Neural progenitor cell (in vitro differentiated cells): ENCODE data around the gene CACYBP. TPM values are rescaled to one million over a fixed set of nuclear protein-coding genes. Genes with fewer than 3 reads are reported as not detected.
"Not testable (repeated sequence)": the region's sequence is repeated elsewhere in the genome, so short reads cannot be mapped to it uniquely, and the experiment has no call there.

Experiments
- DNase-seq: peaks from one replicate; pipeline ENCODE4 v3.0.0-alpha.2; 2016; ENCODE audit warnings: low spot score
- H2AFZ ChIP-seq: fragments of 200-600 bp; sonication (generic); replicated peaks from 2 replicates; pipeline ENCODE4 v1.6.1; 2016; ENCODE audit warnings: antibody characterized with exemption
- H3F3A ChIP-seq: fragments of 200-600 bp; sonication (generic); 2 replicates; pipeline ENCODE4 v1.6.1; 2016; ENCODE audit warnings: antibody characterized with exemption, low read depth
- H3K27ac ChIP-seq: fragments of 200-600 bp; sonication (generic); 2 replicates; pipeline ENCODE4 v1.5.1; 2016; ENCODE audit warnings: mild to moderate bottlenecking
- H3K27me3 ChIP-seq: fragments of 200-600 bp; sonication (generic); 2 replicates; pipeline ENCODE4 v1.6.1; 2016; ENCODE audit warnings: mild to moderate bottlenecking, moderate library complexity
- H3K36me3 ChIP-seq: fragments of 200-600 bp; sonication (generic); 2 replicates; pipeline ENCODE4 v1.5.1; 2016
- H3K4me1 ChIP-seq: fragments of 200-600 bp; sonication (generic); 2 replicates; pipeline ENCODE4 v1.6.1; 2016; ENCODE audit warnings: mixed run types
- H3K4me2 ChIP-seq: fragments of 200-600 bp; sonication (generic); 2 replicates; pipeline ENCODE4 v1.6.1; 2016
- H3K4me3 ChIP-seq: fragments of 200-600 bp; sonication (generic); 2 replicates; pipeline ENCODE4 v1.5.1; 2016
- H3K79me2 ChIP-seq: fragments of 200-600 bp; sonication (generic); 2 replicates; pipeline ENCODE4 v1.6.1; 2016; ENCODE audit warnings: low read depth
- H3K9ac ChIP-seq: fragments of 200-600 bp; sonication (generic); 2 replicates; pipeline ENCODE4 v1.6.1; 2016
- H3K9me3 ChIP-seq: fragments of 200-600 bp; sonication (generic); 2 replicates; pipeline ENCODE4 v1.5.1; 2016; ENCODE audit warnings: low read depth
- H4K20me1 ChIP-seq: fragments of 200-600 bp; sonication (generic); 2 replicates; pipeline ENCODE4 v1.6.1; 2016; ENCODE audit warnings: low read depth
- H3K27ac Mint-ChIP-seq: 3 replicates; pipeline ENCODE4 v1.8.0; 2021; ENCODE audit warnings: mixed read lengths
- H3K27me3 Mint-ChIP-seq: 2 replicates; pipeline ENCODE4 v1.8.0; 2022; ENCODE audit warnings: low read depth, mild to moderate bottlenecking, inconsistent platforms, moderate library complexity, mixed read lengths; ENCODE audit not compliant: insufficient read depth
- H3K36me3 Mint-ChIP-seq: 3 replicates; pipeline ENCODE4 v1.8.0; 2021; ENCODE audit warnings: mixed read lengths
- H3K4me1 Mint-ChIP-seq: 3 replicates; pipeline ENCODE4 v1.8.0; 2021; ENCODE audit warnings: mixed read lengths
- H3K4me3 Mint-ChIP-seq: 3 replicates; pipeline ENCODE4 v1.8.0; 2021; ENCODE audit warnings: mild to moderate bottlenecking, moderate library complexity, mixed read lengths
- H3K9me3 Mint-ChIP-seq: 3 replicates; pipeline ENCODE4 v1.8.0; 2020; ENCODE audit warnings: mixed read lengths
- EZH2 ChIP-seq: fragments of 200-600 bp; sonication (generic); IDR thresholded peaks from 2 replicates; pipeline ENCODE4 v1.6.1; 2017; ENCODE audit warnings: antibody characterized with exemption, mild to moderate bottlenecking, moderate library complexity
- EZH2phosphoT487 ChIP-seq: fragments of 200-600 bp; sonication (generic); IDR thresholded peaks from 2 replicates; pipeline ENCODE4 v1.6.1; 2017; ENCODE audit warnings: antibody characterized with exemption
- total RNA-seq: library from RNA; depleted of rRNA; stranded (reverse); fragments of >200 nt; gene quantifications from 2 replicates; pipeline ENCODE4 v1.2.3, GENCODE V29; 2015; ENCODE audit warnings: low replicate concordance
- TF ChIP-seq, protein P1 (sequence below): fragments of 200-600 bp; sonication (generic); IDR thresholded peaks from 2 replicates; pipeline ENCODE4 v1.5.1; 2017; ENCODE audit warnings: antibody characterized with exemption, mild to moderate bottlenecking

The CACYBP gene
- total RNA-seq, 1 donor from 2014 or later: 166 TPM

DNA sequence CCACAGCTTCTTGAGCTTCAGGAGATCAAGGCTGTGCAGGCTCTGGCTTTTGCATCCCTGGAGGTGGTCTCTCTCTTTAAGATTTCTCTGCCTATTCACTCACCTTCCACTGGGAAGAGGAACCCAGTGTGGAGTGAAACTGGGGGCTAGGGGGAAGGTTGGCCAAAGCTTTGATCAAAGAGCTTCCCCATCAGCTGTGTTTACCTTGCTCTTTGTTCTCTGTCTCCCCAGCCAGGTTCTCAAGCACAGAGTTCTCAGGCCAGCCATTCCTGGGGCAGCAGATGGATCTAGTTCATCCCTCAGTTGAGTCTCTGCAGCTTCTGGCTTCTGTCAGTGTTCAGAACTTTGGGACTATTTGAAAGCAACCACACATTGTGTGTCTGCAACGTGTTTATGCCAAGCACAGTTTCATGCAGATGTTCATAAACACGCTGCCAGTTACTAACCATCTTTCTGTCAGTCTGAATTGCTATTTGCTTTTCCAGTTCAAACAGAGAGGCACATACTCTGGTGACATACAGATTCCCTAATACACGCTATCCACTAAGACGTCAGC, 40.7 kb downstream of the CACYBP start:
- no peaks in the 10 kb centered on the region for H3K27me3 Mint-ChIP-seq
- Histone ChIP-seq H3K4me1 (peaks cover 8% of the 10 kb centered on the region), H3K4me3 (no peak overlapping the region), H3K27me3 (no peaks in the 10 kb centered on the region), H3K36me3 (no peaks in the 10 kb centered on the region), H3K9me3 (no peaks in the 10 kb centered on the region), H3K4me2 (no peak overlapping the region), H4K20me1 (no peaks in the 10 kb centered on the region), H3K27ac (no peak overlapping the region), H2AFZ (no peak overlapping the region), H3F3A (no peaks in the 10 kb centered on the region), H3K79me2 (no peaks in the 10 kb centered on the region), H3K9ac (no peak overlapping the region)
- H3K4me1 Mint-ChIP-seq: peaks cover 14% of the 10 kb centered on the region
- no peak overlapping the region for H3K27ac Mint-ChIP-seq
- H3K9me3 Mint-ChIP-seq: peaks cover 13% of the 10 kb centered on the region
- TF ChIP-seq EZH2phosphoT487 (no peak), EZH2 (no peak)
- TF ChIP-seq, protein P1, sequence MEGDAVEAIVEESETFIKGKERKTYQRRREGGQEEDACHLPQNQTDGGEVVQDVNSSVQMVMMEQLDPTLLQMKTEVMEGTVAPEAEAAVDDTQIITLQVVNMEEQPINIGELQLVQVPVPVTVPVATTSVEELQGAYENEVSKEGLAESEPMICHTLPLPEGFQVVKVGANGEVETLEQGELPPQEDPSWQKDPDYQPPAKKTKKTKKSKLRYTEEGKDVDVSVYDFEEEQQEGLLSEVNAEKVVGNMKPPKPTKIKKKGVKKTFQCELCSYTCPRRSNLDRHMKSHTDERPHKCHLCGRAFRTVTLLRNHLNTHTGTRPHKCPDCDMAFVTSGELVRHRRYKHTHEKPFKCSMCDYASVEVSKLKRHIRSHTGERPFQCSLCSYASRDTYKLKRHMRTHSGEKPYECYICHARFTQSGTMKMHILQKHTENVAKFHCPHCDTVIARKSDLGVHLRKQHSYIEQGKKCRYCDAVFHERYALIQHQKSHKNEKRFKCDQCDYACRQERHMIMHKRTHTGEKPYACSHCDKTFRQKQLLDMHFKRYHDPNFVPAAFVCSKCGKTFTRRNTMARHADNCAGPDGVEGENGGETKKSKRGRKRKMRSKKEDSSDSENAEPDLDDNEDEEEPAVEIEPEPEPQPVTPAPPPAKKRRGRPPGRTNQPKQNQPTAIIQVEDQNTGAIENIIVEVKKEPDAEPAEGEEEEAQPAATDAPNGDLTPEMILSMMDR: no peak
- no peak for DNase-seq
- H3K36me3 Mint-ChIP-seq: no peaks in the 10 kb centered on the region
- H3K4me3 Mint-ChIP-seq: no peak overlapping the region

DNA sequence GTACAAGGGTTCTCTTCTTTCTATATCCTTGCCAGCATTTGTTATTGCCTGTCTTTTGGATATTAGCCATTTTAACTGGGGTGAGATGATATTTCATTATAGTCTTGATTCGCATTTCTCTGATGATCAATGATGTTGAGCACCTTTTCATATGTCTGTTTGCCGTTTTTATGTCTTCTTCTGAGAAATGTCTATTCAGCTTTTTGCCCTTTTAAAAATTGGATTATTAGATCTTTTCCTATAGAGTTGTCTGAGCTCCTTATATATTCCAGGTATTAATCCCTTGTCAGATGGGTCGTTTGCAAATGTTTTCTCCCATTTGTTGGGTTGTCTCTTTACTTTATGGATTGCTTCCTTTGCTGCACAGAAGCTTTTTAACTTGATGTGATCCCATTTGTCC, 42.9 kb downstream of the CACYBP start:
- Histone ChIP-seq H3K4me1 (peaks cover 8% of the 10 kb centered on the region), H3K4me2 (no peak overlapping the region), H2AFZ (no peak overlapping the region), H3K27me3 (no peaks in the 10 kb centered on the region), H3K27ac (no peak overlapping the region), H3K36me3 (no peaks in the 10 kb centered on the region), H4K20me1 (no peaks in the 10 kb centered on the region), H3F3A (no peaks in the 10 kb centered on the region), H3K4me3 (no peak overlapping the region), H3K9me3 (no peaks in the 10 kb centered on the region), H3K9ac (no peak overlapping the region), H3K79me2 (no peaks in the 10 kb centered on the region)
- peaks cover 6% of the 10 kb centered on the region for H3K4me1 Mint-ChIP-seq
- TF ChIP-seq EZH2phosphoT487 (no peak), EZH2 (no peak)
- TF ChIP-seq, protein P1: no peak
- no peaks in the 10 kb centered on the region for H3K36me3 Mint-ChIP-seq
- no peak for DNase-seq
- no peaks in the 10 kb centered on the region for H3K27me3 Mint-ChIP-seq
- H3K9me3 Mint-ChIP-seq: peaks cover 19% of the 10 kb centered on the region
- no peak overlapping the region for H3K4me3 Mint-ChIP-seq
- no peak overlapping the region for H3K27ac Mint-ChIP-seq

DNA sequence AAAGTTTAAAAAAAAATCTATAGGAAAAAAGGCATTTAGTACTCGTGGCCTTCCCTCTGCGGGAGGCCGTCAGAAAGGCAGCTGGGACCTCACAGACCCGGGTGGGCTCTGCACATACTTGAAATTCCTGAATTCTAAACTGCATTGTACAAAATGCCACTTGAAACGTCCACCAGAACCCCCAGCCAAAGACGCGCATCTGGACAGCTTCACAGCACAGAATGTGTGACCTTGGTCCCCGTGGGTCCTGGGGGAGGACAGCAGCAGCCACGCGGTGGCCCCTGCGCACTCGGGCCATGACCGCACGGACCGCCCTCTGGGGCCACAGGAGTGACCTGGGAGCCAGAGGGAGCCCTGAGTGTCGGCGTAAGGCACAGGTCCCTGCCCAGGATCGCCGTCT, 44.1 kb downstream of the CACYBP start:
- Histone ChIP-seq H3K27me3 (no peaks in the 10 kb centered on the region), H3F3A (no peaks in the 10 kb centered on the region), H4K20me1 (no peaks in the 10 kb centered on the region), H3K27ac (no peak overlapping the region), H3K4me1 (peaks cover 8% of the 10 kb centered on the region), H3K9me3 (no peaks in the 10 kb centered on the region), H3K79me2 (no peaks in the 10 kb centered on the region), H3K4me3 (no peak overlapping the region), H3K4me2 (no peak overlapping the region), H3K36me3 (no peaks in the 10 kb centered on the region), H2AFZ (peak overlapping the region; percentile 12), H3K9ac (no peak overlapping the region)
- no peak overlapping the region for H3K4me3 Mint-ChIP-seq
- H3K36me3 Mint-ChIP-seq: no peaks in the 10 kb centered on the region
- no peaks in the 10 kb centered on the region for H3K27me3 Mint-ChIP-seq
- peak; percentile 64 for DNase-seq
- H3K4me1 Mint-ChIP-seq: peaks cover 6% of the 10 kb centered on the region
- no peak overlapping the region for H3K27ac Mint-ChIP-seq
- peaks cover 19% of the 10 kb centered on the region for H3K9me3 Mint-ChIP-seq
- TF ChIP-seq EZH2phosphoT487: no peak

DNA sequence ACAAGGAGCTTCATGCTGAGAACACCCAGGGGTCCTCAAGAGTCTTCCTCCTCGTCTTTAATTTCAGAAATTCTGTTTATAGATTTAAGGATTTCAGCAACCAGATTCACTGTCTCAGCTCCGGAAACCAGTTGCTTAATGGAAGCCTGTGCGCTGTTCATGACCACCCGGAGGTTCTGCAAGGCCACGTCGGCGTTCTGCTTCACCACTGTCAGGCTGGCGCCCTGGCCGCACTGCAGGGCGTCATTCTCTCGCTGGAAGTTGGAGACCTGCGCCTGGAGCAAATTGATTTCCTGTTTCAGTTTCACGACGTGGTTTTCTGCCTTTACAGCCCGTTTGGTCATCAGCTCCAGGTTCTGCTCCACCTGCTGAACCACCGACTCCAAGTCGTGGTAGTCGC, 44.8 kb downstream of the CACYBP start:
- not testable (repeated sequence) for H3K36me3 Mint-ChIP-seq, H3K9me3 ChIP-seq, H3K4me1 Mint-ChIP-seq, H3K36me3 ChIP-seq, H3K27me3 Mint-ChIP-seq, H3K4me2 ChIP-seq, H3K79me2 ChIP-seq, H3K27me3 ChIP-seq, H3K4me3 Mint-ChIP-seq, H3K9ac ChIP-seq, H3F3A ChIP-seq, H3K4me1 ChIP-seq, H4K20me1 ChIP-seq, H3K27ac ChIP-seq, H2AFZ ChIP-seq, H3K4me3 ChIP-seq, DNase-seq, H3K27ac Mint-ChIP-seq
- peaks cover 19% of the 10 kb centered on the region for H3K9me3 Mint-ChIP-seq
